Body of pancreas (tissue), 4 donors: Measurements from ENCODE around the gene MYLK4. TPM values are rescaled to one million over a fixed set of nuclear protein-coding genes. Genes with fewer than 3 reads are reported as not detected.

Experiments
- ATAC-seq: fragments of 150-250 bp; one replicate; pipeline ENCODE4 v1.9.1; 2016
- DNase-seq, 4 donors: peaks; one replicate each; pipeline ENCODE4 v3.0.0-alpha.2; 2019
- H3K27ac ChIP-seq, 4 donors: fragments of 200-600 bp; sonication (generic); 1 replicate in 3 of 4; 2 replicates in 1 of 4; pipeline versions ENCODE4 v1.5.1 to v1.6.1; 2016 to 2019; ENCODE audit warnings: mild to moderate bottlenecking in 1 of 4, mixed read lengths in 1 of 4, moderate library complexity in 1 of 4
- H3K27me3 ChIP-seq, 2 donors: fragments of 200-600 bp; sonication (generic); one replicate each; pipeline ENCODE4 v1.6.0; 2016; ENCODE audit warnings: mild to moderate bottlenecking in 1 of 2
- H3K36me3 ChIP-seq, 2 donors: fragments of 200-600 bp; sonication (generic); replicated peaks in 1 of 2; 2 replicates each; pipeline ENCODE4 v1.5.1; 2016; ENCODE audit warnings: low read depth in 2 of 2; ENCODE audit not compliant: insufficient read depth in 1 of 2
- H3K4me1 ChIP-seq: fragments of 200-600 bp; sonication (generic); one replicate; pipeline ENCODE4 v1.6.0; 2016
- H3K4me3 ChIP-seq, 2 donors: fragments of 200-600 bp; sonication (generic); 1 replicate in 1 of 2; 2 replicates in 1 of 2; pipeline ENCODE4 v1.5.1; 2016 to 2019
- H3K9me3 ChIP-seq, 3 donors: fragments of 200-600 bp; sonication (generic); 1 replicate in 2 of 3; 2 replicates in 1 of 3; pipeline ENCODE4 v1.5.1; 2016
- POLR2A ChIP-seq, 3 donors: fragments of 450-650 bp; IDR thresholded peaks; one replicate each; pipeline ENCODE4 v1.6.1; 2016; ENCODE audit warnings: antibody characterized with exemption in 3 of 3, mild to moderate bottlenecking in 2 of 3
- WGBS, 2 donors: methylation state at CpG; one replicate each; pipeline ENCODE4 v1.1.5; 2017; 5-methylcytosine and 5-hydroxymethylcytosine counted together
- intact Hi-C: fragments of 100-400 bp; cut with DNase I; formaldehyde crosslinking; loops from one replicate; pipeline ENCODE4 v1.15.1; 2023
- total RNA-seq, 2 donors: library from RNA; depleted of rRNA; stranded (reverse); fragments of >200 nt; gene quantifications; one replicate each; pipeline ENCODE4 v1.1.0, GENCODE V29; 2016
- TF ChIP-seq, protein P1 (sequence below), 7 experiments: fragments of 450-650 bp in 4 of 7; fragments of 200-600 bp in 3 of 7; sonication (generic) in 3 of 7; IDR thresholded peaks; one replicate each; pipeline ENCODE4 v1.5.1; 2016 to 2019; ENCODE audit warnings: antibody characterized with exemption in 7 of 7

The MYLK4 gene
- total RNA-seq, 2 donors from 2014 or later, result 0.26 to 0.33 TPM

DNA sequence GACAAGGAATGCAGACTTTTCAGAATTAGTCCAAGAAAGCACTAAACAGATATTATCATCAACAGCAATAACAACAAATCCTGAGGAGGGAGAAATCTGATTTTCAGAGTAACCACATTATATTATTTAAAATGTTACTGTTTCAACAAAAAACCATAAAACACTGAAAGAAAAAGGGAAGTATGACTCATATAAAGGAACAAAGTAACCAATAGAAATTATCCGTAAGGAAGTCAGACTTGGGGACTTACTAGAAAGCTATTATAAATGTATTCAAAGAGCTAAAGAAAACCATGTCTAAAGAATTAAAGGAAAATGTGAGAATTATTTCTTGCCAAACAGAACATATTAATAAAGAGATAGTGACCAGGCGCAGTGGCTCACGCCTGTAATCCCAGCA, 98.1 kb downstream of the MYLK4 start:
- Histone ChIP-seq H3K27me3 (peaks cover 0 to 3% of the 10 kb centered on the region in 2 donors), H3K9me3 (no peaks in the 10 kb centered on the region), H3K36me3 (no peaks in the 10 kb centered on the region), H3K4me1 (no peaks in the 10 kb centered on the region), H3K4me3 (no peak overlapping the region), H3K27ac (no peak overlapping the region)
- ATAC-seq (no peak), DNase-seq (no peak)
- WGBS, 2 donors, result 72 to 92% methylated on average over 3 of the region's 3 CpGs
- intact Hi-C loops, result no loop called here
- TF ChIP-seq, protein P1, sequence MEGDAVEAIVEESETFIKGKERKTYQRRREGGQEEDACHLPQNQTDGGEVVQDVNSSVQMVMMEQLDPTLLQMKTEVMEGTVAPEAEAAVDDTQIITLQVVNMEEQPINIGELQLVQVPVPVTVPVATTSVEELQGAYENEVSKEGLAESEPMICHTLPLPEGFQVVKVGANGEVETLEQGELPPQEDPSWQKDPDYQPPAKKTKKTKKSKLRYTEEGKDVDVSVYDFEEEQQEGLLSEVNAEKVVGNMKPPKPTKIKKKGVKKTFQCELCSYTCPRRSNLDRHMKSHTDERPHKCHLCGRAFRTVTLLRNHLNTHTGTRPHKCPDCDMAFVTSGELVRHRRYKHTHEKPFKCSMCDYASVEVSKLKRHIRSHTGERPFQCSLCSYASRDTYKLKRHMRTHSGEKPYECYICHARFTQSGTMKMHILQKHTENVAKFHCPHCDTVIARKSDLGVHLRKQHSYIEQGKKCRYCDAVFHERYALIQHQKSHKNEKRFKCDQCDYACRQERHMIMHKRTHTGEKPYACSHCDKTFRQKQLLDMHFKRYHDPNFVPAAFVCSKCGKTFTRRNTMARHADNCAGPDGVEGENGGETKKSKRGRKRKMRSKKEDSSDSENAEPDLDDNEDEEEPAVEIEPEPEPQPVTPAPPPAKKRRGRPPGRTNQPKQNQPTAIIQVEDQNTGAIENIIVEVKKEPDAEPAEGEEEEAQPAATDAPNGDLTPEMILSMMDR (IDR thresholded peaks at IDR 0.05), result no peak
- TF ChIP-seq POLR2A (IDR thresholded peaks at IDR 0.05), result no peak

DNA sequence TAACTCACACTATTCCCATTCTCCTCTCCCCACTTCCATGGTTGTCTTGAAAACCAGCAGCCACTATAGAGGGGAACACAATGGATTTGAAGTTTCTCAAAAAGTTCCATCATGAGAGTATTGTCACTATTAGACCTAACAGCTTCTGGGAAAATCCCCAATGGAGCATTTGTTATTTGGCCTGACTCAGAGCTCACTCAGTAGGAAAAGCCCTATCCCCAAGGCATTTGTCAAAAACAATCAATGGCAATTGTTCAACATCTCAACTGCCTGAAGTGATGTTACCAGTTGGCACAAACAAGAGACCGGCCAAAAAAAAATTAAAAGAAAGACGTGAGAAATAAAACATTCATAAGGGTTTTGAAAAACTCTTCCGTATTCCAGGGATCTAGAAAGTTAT, 98.8 kb downstream of the MYLK4 start:
- Histone ChIP-seq H3K9me3 (no peaks in the 10 kb centered on the region), H3K4me3 (no peak overlapping the region), H3K36me3 (no peaks in the 10 kb centered on the region), H3K27ac (no peak overlapping the region), H3K4me1 (no peaks in the 10 kb centered on the region), H3K27me3 (peaks cover 0 to 3% of the 10 kb centered on the region in 2 donors)
- DNase-seq (no peak), ATAC-seq (no peak)
- WGBS, 2 donors, result 87 to 89% methylated on average over 3 of the region's 3 CpGs
- intact Hi-C loops, result no loop called here
- TF ChIP-seq, protein P1 (IDR thresholded peaks at IDR 0.05), result no peak
- no peak for TF ChIP-seq POLR2A (IDR thresholded peaks at IDR 0.05)

DNA sequence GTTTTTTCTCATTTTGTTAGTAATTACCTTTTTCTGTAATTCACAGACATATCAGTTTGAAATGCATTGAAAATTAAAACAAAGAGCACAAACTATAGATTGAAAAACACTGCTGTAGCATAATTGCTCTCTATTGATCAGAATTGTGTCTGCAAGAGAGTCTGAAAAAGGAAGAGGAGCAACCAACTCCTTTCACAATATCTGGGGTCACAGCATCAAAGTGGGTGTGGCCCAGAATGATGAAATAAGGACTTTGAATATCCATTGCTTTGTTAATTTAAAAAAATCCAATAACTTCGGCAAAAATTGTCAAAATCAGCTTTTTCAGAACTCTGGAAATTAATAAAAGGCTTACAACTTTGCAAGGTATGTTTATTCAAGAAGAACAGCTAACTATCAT, 99.2 kb downstream of the MYLK4 start:
- no peak overlapping the region for H3K4me3 ChIP-seq
- H3K27me3 ChIP-seq, result peaks cover 0 to 3% of the 10 kb centered on the region in 2 donors
- H3K36me3 ChIP-seq, result no peaks in the 10 kb centered on the region
- WGBS, 2 donors, result 50 to 74% methylated on average over 1 of the region's 1 CpG
- intact Hi-C loops, result no loop called here
- no peak overlapping the region for H3K27ac ChIP-seq
- TF ChIP-seq, protein P1 (IDR thresholded peaks at IDR 0.05), result no peak
- TF ChIP-seq POLR2A (IDR thresholded peaks at IDR 0.05), result no peak
- no peak for ATAC-seq
- H3K9me3 ChIP-seq, result no peaks in the 10 kb centered on the region
- no peak for DNase-seq
- no peaks in the 10 kb centered on the region for H3K4me1 ChIP-seq

DNA sequence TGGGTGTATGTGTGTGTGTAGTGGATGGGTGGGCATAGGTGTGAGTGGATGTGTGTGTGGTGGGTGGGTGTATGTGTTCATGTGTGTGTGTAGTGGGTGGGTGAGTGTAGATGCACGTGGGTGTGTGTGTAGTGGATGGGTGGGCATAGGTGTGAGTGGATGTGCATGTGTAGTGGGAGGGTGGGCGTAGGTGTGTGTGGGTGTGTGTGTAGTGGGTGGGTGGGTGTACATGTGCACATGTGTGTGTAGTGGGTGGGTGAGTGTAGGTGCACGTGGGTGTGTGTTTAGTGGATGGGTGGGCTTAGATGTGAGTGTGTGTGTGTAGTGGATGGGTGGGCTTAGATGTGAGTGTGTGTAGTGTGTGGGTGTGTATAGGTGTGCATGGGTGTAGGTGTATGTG, 104.4 kb downstream of the MYLK4 start:
- Histone ChIP-seq H3K27me3 (peaks cover 0 to 3% of the 10 kb centered on the region in 2 donors), H3K9me3 (no peaks in the 10 kb centered on the region), H3K27ac (no peak overlapping the region), H3K4me3 (no peak overlapping the region), H3K36me3 (no peaks in the 10 kb centered on the region), H3K4me1 (peaks cover 4% of the 10 kb centered on the region)
- intact Hi-C loops, result no loop called here
- 69 to 77% methylated on average over 3 of the region's 3 CpGs for WGBS, 2 donors
- ATAC-seq (no peak), DNase-seq (no peak)
- TF ChIP-seq, protein P1 (IDR thresholded peaks at IDR 0.05), result no peak
- no peak for TF ChIP-seq POLR2A (IDR thresholded peaks at IDR 0.05)

DNA sequence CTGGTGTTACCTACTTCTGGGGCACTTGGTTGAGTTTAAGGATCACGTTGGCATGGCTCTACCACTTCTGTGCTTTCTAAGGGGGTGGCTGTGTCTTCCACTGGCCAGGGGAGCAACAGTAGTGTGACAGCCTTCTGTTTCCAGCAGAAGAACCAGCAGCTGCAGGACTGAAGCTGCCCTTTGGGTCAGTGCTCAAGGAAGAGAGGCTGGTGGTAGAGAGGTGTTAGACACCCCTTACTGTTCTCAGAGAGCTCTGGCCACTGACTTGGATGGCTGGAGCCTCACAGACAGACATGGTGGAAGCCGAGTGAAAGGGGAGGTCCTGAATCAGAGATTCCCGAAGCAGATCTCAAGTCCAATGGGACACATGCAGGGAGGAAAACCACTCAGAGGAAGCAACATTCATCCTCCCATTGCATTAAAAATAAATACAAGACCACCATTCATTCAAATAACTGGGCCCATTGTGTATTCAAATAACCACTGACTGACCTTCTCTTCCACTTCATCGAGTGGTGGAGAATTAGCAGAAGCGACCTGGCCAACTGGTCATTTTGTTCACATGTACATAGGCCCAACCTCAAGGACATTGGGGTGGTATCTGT, 106.7 kb downstream of the MYLK4 start:
- Histone ChIP-seq H3K36me3 (no peaks in the 10 kb centered on the region), H3K9me3 (no peaks in the 10 kb centered on the region), H3K4me3 (no peak overlapping the region), H3K27ac (no peak overlapping the region), H3K4me1 (peaks cover 4% of the 10 kb centered on the region), H3K27me3 (no peaks in the 10 kb centered on the region)
- TF ChIP-seq, protein P1 (IDR thresholded peaks at IDR 0.05), result no peak
- TF ChIP-seq POLR2A (IDR thresholded peaks at IDR 0.05), result no peak
- ATAC-seq (no peak), DNase-seq (no peak)
- intact Hi-C loops, result no loop called here
- WGBS, 2 donors, result 89% methylated on average over 5 of the region's 5 CpGs
